Endothelial cell of umbilical vein (primary cell): ENCODE results near the gene PBOV1. TPM values are rescaled to one million over a fixed set of nuclear protein-coding genes. Genes with fewer than 3 reads are reported as not detected.

ENCODE experiments used
- BruUV-seq: library from RNA; stranded (reverse); fragments of 400-500 nt; replicated peaks from 2 replicates; lab custom pipeline; 2021; lab: Mats Ljungman, UMichigan
- CTCF ChIA-PET: fragments of 300-600, 350-600 bp; sonication (Branson Sonifier 250); formaldehyde crosslinking; loops from one replicate; lab custom pipeline; 2021; ENCODE audit warnings: antibody characterized with exemption, inconsistent platforms; lab: Charles Lee
- POLR2A ChIA-PET: fragments of 300-600, 350-600 bp; sonication (Branson Sonifier 250); formaldehyde crosslinking; loops from one replicate; lab custom pipeline; 2021; ENCODE audit warnings: antibody characterized with exemption, inconsistent platforms; lab: Charles Lee
- DNase-seq: peaks from one replicate; pipeline ENCODE4 v3.0.0-alpha.2; 2011; ENCODE audit warnings: low read depth, low spot score
- FAIRE-seq: peaks from 2 replicates; lab custom pipeline; 2011; peaks lifted over from hg19 to GRCh38; lab: Jason Lieb, UNC
- H2AFZ ChIP-seq: 2 replicates; pipeline ENCODE4 v1.6.0; 2012; ENCODE audit warnings: low read depth, low read length, control low read depth, inconsistent platforms
- H3K27ac ChIP-seq: 2 replicates; pipeline ENCODE4 v1.5.1; 2011; ENCODE audit warnings: low read depth, mild to moderate bottlenecking, control low read depth, low read length, moderate library complexity; ENCODE audit not compliant: insufficient read depth
- H3K27me3 ChIP-seq, 2 experiments: 2 replicates each; pipeline versions ENCODE4 v1.6.0 to v1.6.1; 2011; ENCODE audit warnings: low read length in 2 of 2, mixed read lengths in 1 of 2; ENCODE audit not compliant: control insufficient read depth in 2 of 2, insufficient read depth in 2 of 2
- H3K36me3 ChIP-seq, 2 experiments: 2 replicates in 1 of 2; 3 replicates in 1 of 2; pipeline ENCODE4 v1.5.1; 2011; ENCODE audit warnings: low read length in 2 of 2, mild to moderate bottlenecking in 1 of 2, moderate library complexity in 1 of 2; ENCODE audit not compliant: control insufficient read depth in 2 of 2, insufficient read depth in 2 of 2; ENCODE audit errors: extremely low read depth in 1 of 2
- H3K4me1 ChIP-seq: 3 replicates; pipeline ENCODE4 v1.5.1; 2011; ENCODE audit warnings: mild to moderate bottlenecking, low read length; ENCODE audit not compliant: control insufficient read depth, insufficient read depth; ENCODE audit errors: extremely low read depth
- H3K4me2 ChIP-seq: 2 replicates; pipeline ENCODE4 v1.6.1; 2011; ENCODE audit warnings: low read length, control low read depth, mixed read lengths; ENCODE audit not compliant: insufficient read depth
- H3K4me3 ChIP-seq, 3 experiments: fragments of 200-600 bp in 1 of 3; sonication (generic), shearing (Covaris generic) in 1 of 3; replicated peaks in 1 of 3; 2 replicates each; pipeline ENCODE4 v1.5.1; 2011 to 2016; ENCODE audit warnings: control low read depth in 3 of 3, low read length in 3 of 3, mild to moderate bottlenecking in 2 of 3, inconsistent platforms in 1 of 3, low read depth in 1 of 3, moderate library complexity in 1 of 3; ENCODE audit not compliant: insufficient read depth in 1 of 3
- H3K79me2 ChIP-seq: 2 replicates; pipeline ENCODE4 v1.6.0; 2012; ENCODE audit warnings: low read length, inconsistent platforms; ENCODE audit not compliant: control insufficient read depth, insufficient read depth
- H3K9ac ChIP-seq: replicated peaks from 2 replicates; pipeline ENCODE3; 2011; ENCODE audit warnings: low read length, control low read depth; ENCODE audit not compliant: insufficient read depth; ENCODE audit errors: extremely low read depth
- H3K9me1 ChIP-seq: replicated peaks from 3 replicates; pipeline ENCODE4 v1.6.0; 2011; ENCODE audit warnings: mild to moderate bottlenecking, low read length; ENCODE audit not compliant: control insufficient read depth, insufficient read depth; ENCODE audit errors: extremely low read depth
- H3K9me3 ChIP-seq: replicated peaks from 2 replicates; pipeline ENCODE4 v1.5.1; 2012; ENCODE audit warnings: low read length, inconsistent platforms; ENCODE audit not compliant: control insufficient read depth, insufficient read depth
- H4K20me1 ChIP-seq: replicated peaks from 2 replicates; pipeline ENCODE3; 2011; ENCODE audit warnings: mild to moderate bottlenecking, low read length; ENCODE audit not compliant: control insufficient read depth, insufficient read depth; ENCODE audit errors: extremely low read depth
- EZH2 ChIP-seq: IDR thresholded peaks from 2 replicates; pipeline ENCODE4 v1.6.1; 2012; ENCODE audit warnings: borderline replicate concordance, low read depth, mild to moderate bottlenecking, moderate library complexity, low read length, inconsistent platforms; ENCODE audit not compliant: severe bottlenecking
- FOS ChIP-seq: IDR thresholded peaks from 2 replicates; pipeline ENCODE4 v1.6.1; 2011; ENCODE audit warnings: mild to moderate bottlenecking, low read length, moderate library complexity, borderline replicate concordance; ENCODE audit not compliant: insufficient read depth
- GATA2 ChIP-seq: IDR thresholded peaks from 2 replicates; pipeline ENCODE4 v1.7.0; 2011; ENCODE audit warnings: low read depth, mild to moderate bottlenecking, moderate library complexity, mixed read lengths, low read length; ENCODE audit not compliant: insufficient read length, insufficient read depth
- JUN ChIP-seq: IDR thresholded peaks from 2 replicates; pipeline ENCODE4 v1.6.1; 2011; ENCODE audit warnings: borderline replicate concordance, low read depth; ENCODE audit not compliant: insufficient read length, insufficient read depth
- MAX ChIP-seq: IDR thresholded peaks from 2 replicates; pipeline ENCODE4 v1.6.1; 2011; ENCODE audit not compliant: insufficient read depth, insufficient read length
- MYC ChIP-seq: IDR thresholded peaks from one replicate; pipeline ENCODE4 v1.6.1; 2011; ENCODE audit warnings: mild to moderate bottlenecking, low read depth, low read length
- POLR2A ChIP-seq: IDR thresholded peaks from 2 replicates; pipeline ENCODE4 v1.6.1; 2012; ENCODE audit warnings: low read depth, mild to moderate bottlenecking, control low read depth, low read length
- POLR2AphosphoS5 ChIP-seq: IDR thresholded peaks from 2 replicates; pipeline ENCODE4 v1.6.1; 2012; ENCODE audit warnings: low read depth, mild to moderate bottlenecking, control low read depth, low read length, moderate library complexity; ENCODE audit not compliant: insufficient read depth
- dilution Hi-C: fragments of 300-500 bp; cut with MboI; formaldehyde crosslinking; loops from one replicate; pipeline ENCODE4 v1.15.0; 2019; ENCODE audit warnings: low sequenced_read_pairs; ENCODE audit not compliant: extremely low pct_ligation_motif_present
- intact Hi-C: fragments of 100-400 bp; cut with micrococcal nuclease; formaldehyde crosslinking; loops from one replicate; pipeline ENCODE4 v1.10.0; 2022
- polyA plus RNA-seq, 4 experiments: library from polyadenylated mRNA; depleted of rRNA in 3 of 4; stranded (reverse) in 3 of 4; unstranded in 1 of 4; fragments of >200 nt; gene quantifications; 2 replicates each; pipeline versions ENCODE4 v1.2.1 to v1.2.3, GENCODE V29; 2011 to 2012; ENCODE audit warnings: missing spikeins in 1 of 4
- total RNA-seq: library from RNA; stranded (reverse); gene quantifications from 2 replicates; pipeline ENCODE4 v1.2.3, GENCODE V29; 2021
- TF ChIP-seq, protein P1 (sequence below), 2 donors: IDR thresholded peaks; 1 replicate in 1 of 2; 2 replicates in 1 of 2; pipeline ENCODE4 v1.5.1; 2011; ENCODE audit warnings: low read length in 2 of 2, mild to moderate bottlenecking in 2 of 2, moderate library complexity in 2 of 2, control low read depth in 1 of 2, inconsistent platforms in 1 of 2, low read depth in 1 of 2; ENCODE audit not compliant: insufficient read depth in 1 of 2; ENCODE audit errors: extremely low read depth in 1 of 2

Gene PBOV1
- total and polyA plus RNA-seq, 2 donors (not counting 3 experiments of a cell fraction or from before 2014, with no cell fraction given): not detected

- dilution Hi-C loops (no loop called here), intact Hi-C loops (loop anchor here (10.0 kb wide), 1 partner anchor 643 kb away; no protein-coding TSS in a partner anchor)
- POLR2A ChIA-PET: no interaction called here
Observed at GRCh38 chr6:138211601-138212000, 6.7 kb downstream of the PBOV1 start.

More at GRCh38 chr6:138211601-138212000, 6.7 kb downstream of the PBOV1 start:
- Histone ChIP-seq H3K27me3 (no peaks in the 10 kb centered on the region), H3K9me3 (no peaks in the 10 kb centered on the region), H3K4me2 (no peak overlapping the region), H3K4me3 (no peak overlapping the region), H4K20me1 (no peaks in the 10 kb centered on the region), H3K79me2 (no peaks in the 10 kb centered on the region), H2AFZ (no peak overlapping the region), H3K9ac (no peak overlapping the region), H3K36me3 (no peaks in the 10 kb centered on the region), H3K4me1 (no peaks in the 10 kb centered on the region), H3K27ac (no peak overlapping the region), H3K9me1 (no peaks in the 10 kb centered on the region)
- FAIRE-seq (no peak), DNase-seq (no peak)
- no TSS peak for BruUV-seq
- TF ChIP-seq, protein P1, sequence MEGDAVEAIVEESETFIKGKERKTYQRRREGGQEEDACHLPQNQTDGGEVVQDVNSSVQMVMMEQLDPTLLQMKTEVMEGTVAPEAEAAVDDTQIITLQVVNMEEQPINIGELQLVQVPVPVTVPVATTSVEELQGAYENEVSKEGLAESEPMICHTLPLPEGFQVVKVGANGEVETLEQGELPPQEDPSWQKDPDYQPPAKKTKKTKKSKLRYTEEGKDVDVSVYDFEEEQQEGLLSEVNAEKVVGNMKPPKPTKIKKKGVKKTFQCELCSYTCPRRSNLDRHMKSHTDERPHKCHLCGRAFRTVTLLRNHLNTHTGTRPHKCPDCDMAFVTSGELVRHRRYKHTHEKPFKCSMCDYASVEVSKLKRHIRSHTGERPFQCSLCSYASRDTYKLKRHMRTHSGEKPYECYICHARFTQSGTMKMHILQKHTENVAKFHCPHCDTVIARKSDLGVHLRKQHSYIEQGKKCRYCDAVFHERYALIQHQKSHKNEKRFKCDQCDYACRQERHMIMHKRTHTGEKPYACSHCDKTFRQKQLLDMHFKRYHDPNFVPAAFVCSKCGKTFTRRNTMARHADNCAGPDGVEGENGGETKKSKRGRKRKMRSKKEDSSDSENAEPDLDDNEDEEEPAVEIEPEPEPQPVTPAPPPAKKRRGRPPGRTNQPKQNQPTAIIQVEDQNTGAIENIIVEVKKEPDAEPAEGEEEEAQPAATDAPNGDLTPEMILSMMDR (IDR thresholded peaks at IDR 0.05; ENCODE audit: extremely low read depth in 1 of 2, insufficient read depth in 1 of 2, low read depth in 1 of 2, low read length in 2 of 2): no peak
- no peak for TF ChIP-seq GATA2
- no peak for TF ChIP-seq POLR2AphosphoS5
- no peak for TF ChIP-seq EZH2
- no peak for TF ChIP-seq JUN
- no peak for TF ChIP-seq MYC
- TF ChIP-seq POLR2A: no peak
- TF ChIP-seq FOS: no peak
- no peak for TF ChIP-seq MAX
- CTCF ChIA-PET: interaction anchor here (1.2 to 1.8 kb wide), 4 partner anchors 11 to 96 kb away, joined by 4 to 14 read pairs (median 6); no protein-coding TSS in a partner anchor
